ENCODE data around the gene AMPD1. TPM values are rescaled to one million over a fixed set of nuclear protein-coding genes. Genes with fewer than 3 reads are reported as not detected.

AMPD1 gene
- polyA plus RNA-seq, 1 of the 3 experiments (the other 2 are of a cell fraction), result not detected

GRCh38 chr1:114648503-114648902, 46.8 kb downstream of the AMPD1 start:
- DNase-seq, result no peak
- CTCF ChIA-PET, result no interaction called here

More at GRCh38 chr1:114648503-114648902, 46.8 kb downstream of the AMPD1 start:
- Histone ChIP-seq H2AFZ (ENCODE audit: low read depth) (no peak overlapping the region), H3K9me2 (no peaks in the 10 kb centered on the region), H3K27ac (ENCODE audit: low read depth in 2 of 2, low read length in 1 of 2) (no peak overlapping the region), H3K9ac (no peak overlapping the region), H3K4me1 (ENCODE audit: control insufficient read depth in 1 of 2, insufficient read depth in 2 of 2, low read depth in 1 of 2, low read length in 1 of 2) (no peaks in the 10 kb centered on the region), H3K27me3 (ENCODE audit: insufficient read depth) (peaks cover 21% of the 10 kb centered on the region; the same call in 1 of the 2 replicates), H3K4me3 (ENCODE audit: low read depth in 2 of 2, low read length in 1 of 2) (no peak overlapping the region), H3F3A (replicated peaks; ENCODE audit: insufficient read depth) (no peaks in the 10 kb centered on the region), H3K4me2 (no peak overlapping the region), H3K9me3 (no peaks in the 10 kb centered on the region), H3K79me2 (ENCODE audit: insufficient read depth) (no peaks in the 10 kb centered on the region), H4K20me1 (ENCODE audit: insufficient read depth) (no peaks in the 10 kb centered on the region), H3K36me3 (replicated peaks in 1 of 2; ENCODE audit: control insufficient read depth in 1 of 2, insufficient read depth in 2 of 2, low read length in 1 of 2) (no peaks in the 10 kb centered on the region)
- no peak for TF ChIP-seq NRF1 (IDR thresholded peaks at IDR 0.05; ENCODE audit: low read depth, low read length)
- TF ChIP-seq RCOR1 (IDR thresholded peaks at IDR 0.05; ENCODE audit: low read length), result no peak
- TF ChIP-seq POLR2AphosphoS5 (IDR thresholded peaks at IDR 0.05; ENCODE audit: low read depth, low read length), result no peak
- no peak for TF ChIP-seq MEF2A (IDR thresholded peaks at IDR 0.05; ENCODE audit: borderline replicate concordance, low read depth)
- no peak for TF ChIP-seq CTCF (IDR thresholded peaks at IDR 0.05)
- TF ChIP-seq ZBTB33 (IDR thresholded peaks at IDR 0.05; ENCODE audit: borderline replicate concordance, low read depth), result no peak
- TF ChIP-seq MAX (IDR thresholded peaks at IDR 0.05; ENCODE audit: low read depth), result no peak
- no peak for TF ChIP-seq CHD2 (IDR thresholded peaks at IDR 0.05; ENCODE audit: low read length, partially characterized antibody)
- no peak for TF ChIP-seq GABPA (IDR thresholded peaks at IDR 0.05; ENCODE audit: low read depth)
- no peak for TF ChIP-seq ELF1 (IDR thresholded peaks at IDR 0.05)
- no peak for TF ChIP-seq RXRA (IDR thresholded peaks at IDR 0.05; ENCODE audit: borderline replicate concordance, low read depth)
- TF ChIP-seq TEAD4 (IDR thresholded peaks at IDR 0.05; ENCODE audit: borderline replicate concordance, insufficient read depth), result no peak
- no peak for TF ChIP-seq RFX5 (IDR thresholded peaks at IDR 0.05; ENCODE audit: low read length)
- TF ChIP-seq SIN3A (IDR thresholded peaks at IDR 0.05; ENCODE audit: borderline replicate concordance, low read depth, low read length), result no peak
- no peak for TF ChIP-seq EZH2phosphoT487 (IDR thresholded peaks at IDR 0.05; ENCODE audit: borderline replicate concordance, low read depth)
- no peak for TF ChIP-seq MXI1 (IDR thresholded peaks at IDR 0.05; ENCODE audit: low read depth, low read length)
- no peak for TF ChIP-seq IRF3 (IDR thresholded peaks at IDR 0.05; ENCODE audit: low read depth, low read length)
- WGBS (ENCODE audit: low lambda C conversion rate), result 9% methylated on average over 1 of the region's 1 CpG
- POLR2A ChIA-PET, result no interaction called here
